ENCODE data around the gene SPATA25.
A peak's percentile ranks its signal among the peaks of the same experiment; 100 is the strongest.
"Not testable (repeated sequence)": the region's sequence is repeated elsewhere in the genome, so short reads cannot be mapped to it uniquely, and the experiment has no call there.

The SPATA25 gene

GRCh38 chr20:45892828-45893500 is 5.5 kb upstream of the SPATA25 start:
- no peak for DNase-seq

- DNase-seq = no peak
Observed at GRCh38 chr20:45892049-45892825, 4.8 kb upstream of the SPATA25 start.

GRCh38 chr20:45890985-45891983 is 3.9 kb upstream of the SPATA25 start, which contains the start of the genes CTSA and NEURL2:
Gene CTSA (plus strand): TSS chr20:45891335. CDS start chr20:45891569, 234 bp downstream.
Gene NEURL2 (minus strand): TSS chr20:45891208. CDS start chr20:45890991, 217 bp downstream.
- peak; percentile 79 for DNase-seq

- peak; percentile 64 for DNase-seq
Observed at GRCh38 chr20:45890077-45890984, 2.9 kb upstream of the SPATA25 start.

GRCh38 chr20:45888681-45889080 is 1.3 kb upstream of the SPATA25 start:
- no peak for DNase-seq

GRCh38 chr20:45886590-45887345 is 654 bp downstream of the SPATA25 start:
- no peak for DNase-seq

GRCh38 chr20:45883100-45883469 is 4.3 kb downstream of the SPATA25 start:
- DNase-seq = no peak

GRCh38 chr20:45882469-45883099 is 4.8 kb downstream of the SPATA25 start:
- no peak for DNase-seq

- peak; percentile 97 for DNase-seq
Observed at GRCh38 chr20:45880988-45881788, 6.2 kb downstream of the SPATA25 start, which contains the start of gene ZSWIM1. Gene ZSWIM1 (plus strand): TSS chr20:45881227. CDS start chr20:45882593, 1,366 bp downstream.

- no peak for DNase-seq
Observed at GRCh38 chr20:45878076-45878761, 9.2 kb downstream of the SPATA25 start.

- DNase-seq = no peak
Observed at GRCh38 chr20:45874576-45874975, 12.8 kb downstream of the SPATA25 start.

- not testable (repeated sequence) for DNase-seq
Observed at GRCh38 chr20:45874104-45874481, 13.3 kb downstream of the SPATA25 start.

GRCh38 chr20:45873409-45874103 is 13.9 kb downstream of the SPATA25 start:
- no peak for DNase-seq

GRCh38 chr20:45872626-45873025 is 14.8 kb downstream of the SPATA25 start:
- DNase-seq = no peak

GRCh38 chr20:45867819-45868176 is 19.6 kb downstream of the SPATA25 start:
- no peak for DNase-seq

- DNase-seq = no peak
Observed at GRCh38 chr20:45867136-45867818, 20.1 kb downstream of the SPATA25 start.

GRCh38 chr20:45866454-45866853 is 21.0 kb downstream of the SPATA25 start:
- DNase-seq = no peak

All from CD4-positive, alpha-beta T cell treated with Interferon gamma for 1 hour (primary cell).